Fibroblast of lung (primary cell): ENCODE measurements around the gene CENPF. TPM values are rescaled to one million over a fixed set of nuclear protein-coding genes. Genes with fewer than 3 reads are reported as not detected.

Experiments
- DNase-seq, 2 donors: peaks; one replicate each; pipeline versions ENCODE4 v3.0.0 to v3.0.0-alpha.2; 2010; ENCODE audit warnings: low read depth in 2 of 2
- H2AFZ ChIP-seq: 2 replicates; pipeline ENCODE4 v1.5.1; 2012; ENCODE audit warnings: low read length, control low read depth, inconsistent platforms
- H3K27ac ChIP-seq: 2 replicates; pipeline ENCODE4 v1.5.1; 2011; ENCODE audit warnings: low read length, control low read depth; ENCODE audit not compliant: insufficient read depth
- H3K27me3 ChIP-seq: 2 replicates; pipeline ENCODE4 v1.5.1; 2011; ENCODE audit warnings: mild to moderate bottlenecking, low read length; ENCODE audit not compliant: control insufficient read depth, insufficient read depth
- H3K36me3 ChIP-seq: 2 replicates; pipeline ENCODE4 v1.5.1; 2011; ENCODE audit warnings: low read length; ENCODE audit not compliant: control insufficient read depth, insufficient read depth
- H3K4me1 ChIP-seq: 2 replicates; pipeline ENCODE4 v1.5.1; 2011; ENCODE audit warnings: low read length; ENCODE audit not compliant: control insufficient read depth, insufficient read depth; ENCODE audit errors: extremely low read depth
- H3K4me2 ChIP-seq: 2 replicates; pipeline ENCODE4 v1.5.1; 2011; ENCODE audit warnings: low read length, control low read depth; ENCODE audit not compliant: insufficient read depth; ENCODE audit errors: extremely low read depth
- H3K4me3 ChIP-seq, 4 experiments: fragments of 200-600 bp in 1 of 4; sonication (generic) in 1 of 4; replicated peaks in 1 of 4; 2 replicates each; pipeline ENCODE4 v1.5.1; 2011 to 2016; ENCODE audit warnings: low read length in 4 of 4, low read depth in 3 of 4, mild to moderate bottlenecking in 3 of 4, control low read depth in 2 of 4, inconsistent platforms in 1 of 4, mixed read lengths in 1 of 4; ENCODE audit not compliant: insufficient read depth in 1 of 4; ENCODE audit errors: control extremely low read depth in 1 of 4
- H3K79me2 ChIP-seq: 2 replicates; pipeline ENCODE4 v1.5.1; 2012; ENCODE audit warnings: mild to moderate bottlenecking, low read length, inconsistent platforms; ENCODE audit not compliant: control insufficient read depth, insufficient read depth
- H3K9ac ChIP-seq: 2 replicates; pipeline ENCODE4 v1.5.1; 2011; ENCODE audit warnings: mild to moderate bottlenecking, low read length, control low read depth; ENCODE audit not compliant: insufficient read depth
- H3K9me3 ChIP-seq: 2 replicates; pipeline ENCODE4 v1.5.1; 2012; ENCODE audit warnings: low read depth, low read length; ENCODE audit not compliant: control insufficient read depth, insufficient read depth
- H4K20me1 ChIP-seq: 2 replicates; pipeline ENCODE4 v1.5.1; 2011; ENCODE audit warnings: low read length; ENCODE audit not compliant: control insufficient read depth, insufficient read depth; ENCODE audit errors: extremely low read depth
- EZH2 ChIP-seq: IDR thresholded peaks from 2 replicates; pipeline ENCODE4 v1.5.1; 2012; ENCODE audit warnings: low read length, control low read depth, mild to moderate bottlenecking; ENCODE audit errors: missing control alignments
- polyA plus RNA-seq, 2 donors: library from polyadenylated mRNA; depleted of rRNA in 1 of 2; stranded (reverse) in 1 of 2; unstranded in 1 of 2; fragments of >200 nt; gene quantifications; 2 replicates each; pipeline ENCODE4 v1.2.1, GENCODE V29; 2011 to 2012; ENCODE audit warnings: missing spikeins in 1 of 2
- total RNA-seq: library from RNA; depleted of rRNA; stranded (reverse); fragments of >200 nt; gene quantifications from 2 replicates; pipeline ENCODE4 v1.2.1, GENCODE V29; 2014
- TF ChIP-seq, protein P1 (sequence below), 2 donors: IDR thresholded peaks in 1 of 2; conservative IDR thresholded peaks in 1 of 2; 1 replicate in 1 of 2; 2 replicates in 1 of 2; pipeline ENCODE4 v1.5.1; 2011 to 2012; ENCODE audit warnings: low read length in 2 of 2, control low read depth in 1 of 2, inconsistent platforms in 1 of 2, low read depth in 1 of 2, mild to moderate bottlenecking in 1 of 2

Gene CENPF
- total and polyA plus RNA-seq, 2 donors (not counting 1 experiment from before 2014, with no cell fraction given): 12.0 to 13.2 TPM

DNA sequence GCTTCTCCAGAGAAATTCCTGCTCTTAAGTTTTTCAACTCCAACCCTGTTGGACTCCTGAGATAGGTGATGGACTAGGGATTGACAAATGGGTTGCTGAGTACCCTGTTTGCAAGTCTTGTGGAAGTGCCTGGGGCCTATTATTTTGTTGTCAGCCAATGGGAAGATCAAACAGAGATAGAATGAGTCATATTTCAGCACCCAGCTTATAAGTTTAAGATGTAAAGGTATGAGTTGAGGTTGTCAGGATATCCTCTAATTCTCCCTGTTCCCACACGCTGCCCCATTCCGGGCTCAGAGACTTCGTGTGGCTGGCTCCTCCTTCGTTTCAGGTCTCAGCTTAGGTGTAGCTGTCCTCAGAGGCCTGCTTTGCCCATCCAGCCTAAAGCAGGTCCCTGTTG lies 91.8 kb downstream of the CENPF start:
- no peaks in the 10 kb centered on the region for H3K36me3 ChIP-seq
- no peak overlapping the region for H3K9ac ChIP-seq
- no peaks in the 10 kb centered on the region for H3K79me2 ChIP-seq
- no peak for TF ChIP-seq EZH2
- TF ChIP-seq, protein P1, sequence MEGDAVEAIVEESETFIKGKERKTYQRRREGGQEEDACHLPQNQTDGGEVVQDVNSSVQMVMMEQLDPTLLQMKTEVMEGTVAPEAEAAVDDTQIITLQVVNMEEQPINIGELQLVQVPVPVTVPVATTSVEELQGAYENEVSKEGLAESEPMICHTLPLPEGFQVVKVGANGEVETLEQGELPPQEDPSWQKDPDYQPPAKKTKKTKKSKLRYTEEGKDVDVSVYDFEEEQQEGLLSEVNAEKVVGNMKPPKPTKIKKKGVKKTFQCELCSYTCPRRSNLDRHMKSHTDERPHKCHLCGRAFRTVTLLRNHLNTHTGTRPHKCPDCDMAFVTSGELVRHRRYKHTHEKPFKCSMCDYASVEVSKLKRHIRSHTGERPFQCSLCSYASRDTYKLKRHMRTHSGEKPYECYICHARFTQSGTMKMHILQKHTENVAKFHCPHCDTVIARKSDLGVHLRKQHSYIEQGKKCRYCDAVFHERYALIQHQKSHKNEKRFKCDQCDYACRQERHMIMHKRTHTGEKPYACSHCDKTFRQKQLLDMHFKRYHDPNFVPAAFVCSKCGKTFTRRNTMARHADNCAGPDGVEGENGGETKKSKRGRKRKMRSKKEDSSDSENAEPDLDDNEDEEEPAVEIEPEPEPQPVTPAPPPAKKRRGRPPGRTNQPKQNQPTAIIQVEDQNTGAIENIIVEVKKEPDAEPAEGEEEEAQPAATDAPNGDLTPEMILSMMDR (conservative IDR thresholded peaks at IDR 0.05 in 1 of 2, IDR thresholded peaks at IDR 0.05 in 1 of 2; ENCODE audit: low read depth in 1 of 2, low read length in 2 of 2): no peak
- no peak overlapping the region for H3K4me2 ChIP-seq
- H3K27ac ChIP-seq: no peak overlapping the region
- no peak overlapping the region for H3K4me3 ChIP-seq
- no peak for DNase-seq
- no peaks in the 10 kb centered on the region for H4K20me1 ChIP-seq
- H3K9me3 ChIP-seq: no peaks in the 10 kb centered on the region
- no peak overlapping the region for H2AFZ ChIP-seq
- no peaks in the 10 kb centered on the region for H3K4me1 ChIP-seq
- no peaks in the 10 kb centered on the region for H3K27me3 ChIP-seq

GRCh38 chr1:214698559-214698958 lies 95.6 kb downstream of the CENPF start:
- H4K20me1 ChIP-seq: no peaks in the 10 kb centered on the region
- H2AFZ ChIP-seq: no peak overlapping the region
- TF ChIP-seq, protein P1 (conservative IDR thresholded peaks at IDR 0.05 in 1 of 2, IDR thresholded peaks at IDR 0.05 in 1 of 2; ENCODE audit: low read depth in 1 of 2, low read length in 2 of 2): no peak
- no peak for TF ChIP-seq EZH2
- no peaks in the 10 kb centered on the region for H3K9me3 ChIP-seq
- no peaks in the 10 kb centered on the region for H3K4me1 ChIP-seq
- H3K79me2 ChIP-seq: no peaks in the 10 kb centered on the region
- H3K27me3 ChIP-seq: no peaks in the 10 kb centered on the region
- H3K27ac ChIP-seq: no peak overlapping the region
- H3K4me2 ChIP-seq: no peak overlapping the region
- DNase-seq: no peak
- H3K36me3 ChIP-seq: no peaks in the 10 kb centered on the region
- no peak overlapping the region for H3K4me3 ChIP-seq
- H3K9ac ChIP-seq: no peak overlapping the region

GRCh38 chr1:214700437-214700836 lies 97.4 kb downstream of the CENPF start:
- H3K9me3 ChIP-seq: no peaks in the 10 kb centered on the region

More at GRCh38 chr1:214700437-214700836, 97.4 kb downstream of the CENPF start:
- Histone ChIP-seq H3K27ac (no peak overlapping the region), H4K20me1 (no peaks in the 10 kb centered on the region), H3K4me1 (no peaks in the 10 kb centered on the region), H3K27me3 (no peaks in the 10 kb centered on the region), H2AFZ (peak overlapping the region; percentile 43), H3K36me3 (no peaks in the 10 kb centered on the region), H3K4me2 (peak overlapping the region; percentile 2), H3K9ac (no peak overlapping the region), H3K79me2 (no peaks in the 10 kb centered on the region), H3K4me3 (no peak overlapping the region)
- TF ChIP-seq, protein P1 (conservative IDR thresholded peaks at IDR 0.05 in 1 of 2, IDR thresholded peaks at IDR 0.05 in 1 of 2; ENCODE audit: low read depth in 1 of 2, low read length in 2 of 2): no peak
- TF ChIP-seq EZH2: no peak
- peak in 1 of 2 donors; percentile 19 for DNase-seq
